WTC11 (cell line): Measurements from ENCODE around the gene RNF128. TPM values are rescaled to one million over a fixed set of nuclear protein-coding genes. Genes with fewer than 3 reads are reported as not detected.

Experiments used
- CREB1 ChIP-seq: sonication (generic); formaldehyde crosslinking; IDR thresholded peaks from 2 replicates; pipeline ENCODE4 v1.8.0; 2023; ENCODE audit warnings: mild to moderate bottlenecking, missing genetic modification reagents
- ELF4 ChIP-seq: sonication (generic); formaldehyde crosslinking; IDR thresholded peaks from 2 replicates; pipeline ENCODE4 v1.8.1; 2022; ENCODE audit warnings: low read depth, mild to moderate bottlenecking, moderate library complexity, missing genetic modification reagents
- EMX1 ChIP-seq: fragments of 250-450 bp; sonication (Bioruptor Pico); IDR thresholded peaks from 2 replicates; pipeline ENCODE4 v1.8.0; 2021; ENCODE audit warnings: mild to moderate bottlenecking
- FOXK1 ChIP-seq: sonication (generic); formaldehyde crosslinking; IDR thresholded peaks from 2 replicates; pipeline ENCODE4 v1.8.0; 2022; ENCODE audit warnings: mild to moderate bottlenecking, moderate library complexity, missing genetic modification reagents
- KAT7 ChIP-seq: sonication (generic); formaldehyde crosslinking; IDR thresholded peaks from 2 replicates; pipeline ENCODE4 v1.8.1; 2023; ENCODE audit warnings: missing genetic modification reagents, mild to moderate bottlenecking, borderline replicate concordance
- NR2C2 ChIP-seq: sonication (generic); formaldehyde crosslinking; IDR thresholded peaks from 2 replicates; pipeline ENCODE4 v1.8.0; 2022; ENCODE audit warnings: mild to moderate bottlenecking, missing genetic modification reagents
- NR3C1 ChIP-seq: sonication (generic); formaldehyde crosslinking; conservative IDR thresholded peaks from 2 replicates; pipeline ENCODE4 v1.8.1; 2023; ENCODE audit warnings: low read depth, mild to moderate bottlenecking, missing genetic modification reagents
- RELA ChIP-seq: sonication (generic); formaldehyde crosslinking; IDR thresholded peaks from 2 replicates; pipeline ENCODE4 v1.8.1; 2022; ENCODE audit warnings: missing genetic modification reagents, mild to moderate bottlenecking, borderline replicate concordance
- SMAD3 ChIP-seq: sonication (generic); formaldehyde crosslinking; IDR thresholded peaks from 2 replicates; pipeline ENCODE4 v1.8.0; 2022; ENCODE audit warnings: missing genetic modification reagents, mild to moderate bottlenecking, borderline replicate concordance
- SMAD4 ChIP-seq: sonication (generic); formaldehyde crosslinking; IDR thresholded peaks from 2 replicates; pipeline ENCODE4 v1.8.0; 2022; ENCODE audit warnings: mild to moderate bottlenecking, missing genetic modification reagents
- TEAD1 ChIP-seq: sonication (generic); formaldehyde crosslinking; IDR thresholded peaks from 2 replicates; pipeline ENCODE4 v1.8.0; 2022; ENCODE audit warnings: mild to moderate bottlenecking, missing genetic modification reagents
- ZBTB21 ChIP-seq: sonication (generic); formaldehyde crosslinking; IDR thresholded peaks from 2 replicates; pipeline ENCODE4 v1.8.1; 2023; ENCODE audit warnings: mild to moderate bottlenecking, missing genetic modification reagents, borderline replicate concordance
- ZNF423 ChIP-seq: fragments of 250-450 bp; sonication (Bioruptor Pico); IDR thresholded peaks from 2 replicates; pipeline ENCODE4 v2.1.2; 2022; ENCODE audit warnings: mild to moderate bottlenecking, moderate library complexity
- total RNA-seq: library from RNA; stranded (reverse); gene quantifications from 3 replicates; pipeline ENCODE4 v1.2.3, GENCODE V29; 2021
- TF ChIP-seq, protein P1 (sequence below): sonication (generic); formaldehyde crosslinking; IDR thresholded peaks from 2 replicates; pipeline ENCODE4 v1.8.0; 2023; ENCODE audit warnings: missing genetic modification reagents, mild to moderate bottlenecking, borderline replicate concordance
- TF ChIP-seq, protein P2 (sequence below): sonication (generic); formaldehyde crosslinking; IDR thresholded peaks from 2 replicates; pipeline ENCODE4 v1.8.1; 2023; ENCODE audit warnings: mild to moderate bottlenecking, moderate library complexity, missing genetic modification reagents
- TF ChIP-seq, protein P3 (sequence below): fragments of 250-450 bp; sonication (Bioruptor Pico); IDR thresholded peaks from 2 replicates; pipeline ENCODE4 v1.9.0; 2021; ENCODE audit warnings: mild to moderate bottlenecking
- TF ChIP-seq, protein P4 (sequence below): fragments of 250-450 bp; sonication (Bioruptor Pico); conservative IDR thresholded peaks from 2 replicates; pipeline ENCODE4 v1.9.0; 2021; ENCODE audit warnings: mild to moderate bottlenecking
- TF ChIP-seq, protein P5 (sequence below): sonication (generic); formaldehyde crosslinking; IDR thresholded peaks from 2 replicates; pipeline ENCODE4 v1.8.0; 2023; ENCODE audit warnings: missing genetic modification reagents
- TF ChIP-seq, protein P6 (sequence below): sonication (generic); formaldehyde crosslinking; IDR thresholded peaks from 2 replicates; pipeline ENCODE4 v1.8.0; 2022; ENCODE audit warnings: mild to moderate bottlenecking, missing genetic modification reagents
- TF ChIP-seq, protein P7 (sequence below): sonication (generic); formaldehyde crosslinking; conservative IDR thresholded peaks from 2 replicates; pipeline ENCODE4 v1.8.1; 2023; ENCODE audit warnings: mild to moderate bottlenecking, low read depth, missing genetic modification reagents, moderate library complexity

RNF128 gene
- total RNA-seq, 1 experiment from 2014 or later = 1.0 TPM

DNA sequence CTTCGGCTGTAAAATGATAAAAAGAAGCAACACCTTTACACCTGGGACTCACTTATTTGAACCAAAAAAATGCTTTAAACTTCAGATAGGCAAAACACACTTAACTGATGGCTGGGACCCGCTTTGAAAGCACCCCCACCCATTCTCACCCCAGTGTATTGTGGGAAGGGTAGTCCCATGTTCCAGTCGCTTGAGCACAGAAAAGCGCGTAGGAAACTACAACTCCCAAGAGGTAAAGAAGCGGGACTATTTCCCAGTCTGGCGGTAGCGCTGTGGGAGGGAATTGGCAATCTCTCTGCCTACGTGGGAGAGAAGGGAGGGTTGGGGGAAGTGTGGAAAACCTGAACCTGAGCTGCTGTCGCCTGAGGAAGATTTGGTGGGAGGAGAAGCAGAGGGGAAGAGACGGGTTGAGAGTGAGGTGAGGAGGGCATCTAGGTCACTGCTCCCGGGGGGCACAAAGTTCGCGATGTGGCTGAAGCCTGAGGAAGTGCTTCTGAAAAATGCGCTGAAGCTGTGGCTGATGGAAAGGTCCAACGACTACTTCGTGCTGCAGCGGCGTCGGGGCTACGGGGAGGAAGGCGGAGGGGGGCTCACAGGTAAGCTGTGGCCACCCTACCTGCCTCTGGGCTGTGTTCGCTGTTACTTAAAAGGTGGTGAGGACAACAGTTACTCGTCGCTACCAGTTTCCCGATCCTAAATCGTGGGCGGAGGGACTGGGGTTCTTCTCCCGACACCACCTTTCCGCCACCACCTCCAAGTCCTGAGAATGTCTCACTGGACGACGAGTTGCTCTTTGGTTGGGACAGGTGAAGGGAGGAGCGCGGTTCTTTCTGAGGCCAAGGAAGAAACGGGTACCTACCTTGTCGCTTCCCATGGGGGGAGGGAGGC is 76.1 kb downstream of the RNF128 start, which contains the start of gene TBC1D8B (continued):
- TF ChIP-seq, protein P1, sequence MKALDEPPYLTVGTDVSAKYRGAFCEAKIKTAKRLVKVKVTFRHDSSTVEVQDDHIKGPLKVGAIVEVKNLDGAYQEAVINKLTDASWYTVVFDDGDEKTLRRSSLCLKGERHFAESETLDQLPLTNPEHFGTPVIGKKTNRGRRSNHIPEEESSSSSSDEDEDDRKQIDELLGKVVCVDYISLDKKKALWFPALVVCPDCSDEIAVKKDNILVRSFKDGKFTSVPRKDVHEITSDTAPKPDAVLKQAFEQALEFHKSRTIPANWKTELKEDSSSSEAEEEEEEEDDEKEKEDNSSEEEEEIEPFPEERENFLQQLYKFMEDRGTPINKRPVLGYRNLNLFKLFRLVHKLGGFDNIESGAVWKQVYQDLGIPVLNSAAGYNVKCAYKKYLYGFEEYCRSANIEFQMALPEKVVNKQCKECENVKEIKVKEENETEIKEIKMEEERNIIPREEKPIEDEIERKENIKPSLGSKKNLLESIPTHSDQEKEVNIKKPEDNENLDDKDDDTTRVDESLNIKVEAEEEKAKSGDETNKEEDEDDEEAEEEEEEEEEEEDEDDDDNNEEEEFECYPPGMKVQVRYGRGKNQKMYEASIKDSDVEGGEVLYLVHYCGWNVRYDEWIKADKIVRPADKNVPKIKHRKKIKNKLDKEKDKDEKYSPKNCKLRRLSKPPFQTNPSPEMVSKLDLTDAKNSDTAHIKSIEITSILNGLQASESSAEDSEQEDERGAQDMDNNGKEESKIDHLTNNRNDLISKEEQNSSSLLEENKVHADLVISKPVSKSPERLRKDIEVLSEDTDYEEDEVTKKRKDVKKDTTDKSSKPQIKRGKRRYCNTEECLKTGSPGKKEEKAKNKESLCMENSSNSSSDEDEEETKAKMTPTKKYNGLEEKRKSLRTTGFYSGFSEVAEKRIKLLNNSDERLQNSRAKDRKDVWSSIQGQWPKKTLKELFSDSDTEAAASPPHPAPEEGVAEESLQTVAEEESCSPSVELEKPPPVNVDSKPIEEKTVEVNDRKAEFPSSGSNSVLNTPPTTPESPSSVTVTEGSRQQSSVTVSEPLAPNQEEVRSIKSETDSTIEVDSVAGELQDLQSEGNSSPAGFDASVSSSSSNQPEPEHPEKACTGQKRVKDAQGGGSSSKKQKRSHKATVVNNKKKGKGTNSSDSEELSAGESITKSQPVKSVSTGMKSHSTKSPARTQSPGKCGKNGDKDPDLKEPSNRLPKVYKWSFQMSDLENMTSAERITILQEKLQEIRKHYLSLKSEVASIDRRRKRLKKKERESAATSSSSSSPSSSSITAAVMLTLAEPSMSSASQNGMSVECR (CRISPR knock-in tag) = no peak
- TF ChIP-seq, protein P2, sequence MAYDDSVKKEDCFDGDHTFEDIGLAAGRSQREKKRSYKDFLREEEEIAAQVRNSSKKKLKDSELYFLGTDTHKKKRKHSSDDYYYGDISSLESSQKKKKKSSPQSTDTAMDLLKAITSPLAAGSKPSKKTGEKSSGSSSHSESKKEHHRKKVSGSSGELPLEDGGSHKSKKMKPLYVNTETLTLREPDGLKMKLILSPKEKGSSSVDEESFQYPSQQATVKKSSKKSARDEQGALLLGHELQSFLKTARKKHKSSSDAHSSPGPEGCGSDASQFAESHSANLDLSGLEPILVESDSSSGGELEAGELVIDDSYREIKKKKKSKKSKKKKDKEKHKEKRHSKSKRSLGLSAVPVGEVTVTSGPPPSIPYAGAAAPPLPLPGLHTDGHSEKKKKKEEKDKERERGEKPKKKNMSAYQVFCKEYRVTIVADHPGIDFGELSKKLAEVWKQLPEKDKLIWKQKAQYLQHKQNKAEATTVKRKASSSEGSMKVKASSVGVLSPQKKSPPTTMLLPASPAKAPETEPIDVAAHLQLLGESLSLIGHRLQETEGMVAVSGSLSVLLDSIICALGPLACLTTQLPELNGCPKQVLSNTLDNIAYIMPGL (CRISPR knock-in tag) = no peak
- TF ChIP-seq TEAD1 (CRISPR knock-in tag) = 0 out of 2 replicates have a peak, but pooled peaks have one; percentile 16
- 0 out of 2 replicates have a peak, but pooled peaks have one; percentile 15 for TF ChIP-seq FOXK1 (CRISPR knock-in tag)
- TF ChIP-seq, protein P3, sequence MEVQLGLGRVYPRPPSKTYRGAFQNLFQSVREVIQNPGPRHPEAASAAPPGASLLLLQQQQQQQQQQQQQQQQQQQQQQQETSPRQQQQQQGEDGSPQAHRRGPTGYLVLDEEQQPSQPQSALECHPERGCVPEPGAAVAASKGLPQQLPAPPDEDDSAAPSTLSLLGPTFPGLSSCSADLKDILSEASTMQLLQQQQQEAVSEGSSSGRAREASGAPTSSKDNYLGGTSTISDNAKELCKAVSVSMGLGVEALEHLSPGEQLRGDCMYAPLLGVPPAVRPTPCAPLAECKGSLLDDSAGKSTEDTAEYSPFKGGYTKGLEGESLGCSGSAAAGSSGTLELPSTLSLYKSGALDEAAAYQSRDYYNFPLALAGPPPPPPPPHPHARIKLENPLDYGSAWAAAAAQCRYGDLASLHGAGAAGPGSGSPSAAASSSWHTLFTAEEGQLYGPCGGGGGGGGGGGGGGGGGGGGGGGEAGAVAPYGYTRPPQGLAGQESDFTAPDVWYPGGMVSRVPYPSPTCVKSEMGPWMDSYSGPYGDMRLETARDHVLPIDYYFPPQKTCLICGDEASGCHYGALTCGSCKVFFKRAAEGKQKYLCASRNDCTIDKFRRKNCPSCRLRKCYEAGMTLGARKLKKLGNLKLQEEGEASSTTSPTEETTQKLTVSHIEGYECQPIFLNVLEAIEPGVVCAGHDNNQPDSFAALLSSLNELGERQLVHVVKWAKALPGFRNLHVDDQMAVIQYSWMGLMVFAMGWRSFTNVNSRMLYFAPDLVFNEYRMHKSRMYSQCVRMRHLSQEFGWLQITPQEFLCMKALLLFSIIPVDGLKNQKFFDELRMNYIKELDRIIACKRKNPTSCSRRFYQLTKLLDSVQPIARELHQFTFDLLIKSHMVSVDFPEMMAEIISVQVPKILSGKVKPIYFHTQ = no peak
- TF ChIP-seq, protein P4, sequence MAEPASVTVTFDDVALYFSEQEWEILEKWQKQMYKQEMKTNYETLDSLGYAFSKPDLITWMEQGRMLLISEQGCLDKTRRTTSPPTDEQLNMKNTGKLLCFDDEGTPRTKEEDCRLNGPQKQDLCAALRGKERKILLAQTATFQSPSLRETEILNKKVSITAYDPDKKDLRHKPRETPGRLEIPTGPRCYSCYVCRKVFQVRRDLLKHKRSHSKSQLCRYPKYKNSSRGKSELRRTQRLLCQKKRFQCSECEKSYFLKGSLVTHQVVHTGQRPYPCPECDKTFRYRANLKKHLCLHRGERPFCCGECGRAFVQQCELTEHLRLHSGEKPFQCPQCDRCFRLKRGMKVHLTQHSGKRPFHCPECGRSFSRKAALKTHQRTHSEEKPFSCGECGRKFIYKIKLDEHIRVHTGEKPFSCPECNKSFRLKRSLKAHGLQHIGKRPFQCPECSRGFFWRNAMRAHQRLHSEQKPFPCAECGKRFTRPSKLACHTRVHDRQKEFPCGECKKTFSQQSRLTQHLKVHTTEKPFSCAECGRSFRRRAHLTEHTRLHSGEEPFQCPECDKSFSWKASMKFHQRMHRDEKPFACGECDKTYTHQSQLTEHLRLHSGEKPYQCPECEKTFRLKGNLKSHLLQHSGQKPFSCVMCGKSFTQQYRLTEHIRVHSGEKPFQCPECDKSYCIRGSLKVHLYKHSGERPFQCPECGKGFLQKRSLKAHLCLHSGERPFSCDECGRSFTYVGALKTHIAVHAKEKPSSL (CRISPR knock-in tag) = no peak
- no peak for TF ChIP-seq NR2C2 (CRISPR knock-in tag)
- TF ChIP-seq, protein P5, sequence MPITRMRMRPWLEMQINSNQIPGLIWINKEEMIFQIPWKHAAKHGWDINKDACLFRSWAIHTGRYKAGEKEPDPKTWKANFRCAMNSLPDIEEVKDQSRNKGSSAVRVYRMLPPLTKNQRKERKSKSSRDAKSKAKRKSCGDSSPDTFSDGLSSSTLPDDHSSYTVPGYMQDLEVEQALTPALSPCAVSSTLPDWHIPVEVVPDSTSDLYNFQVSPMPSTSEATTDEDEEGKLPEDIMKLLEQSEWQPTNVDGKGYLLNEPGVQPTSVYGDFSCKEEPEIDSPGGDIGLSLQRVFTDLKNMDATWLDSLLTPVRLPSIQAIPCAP (CRISPR knock-in tag) = no peak
- TF ChIP-seq ZNF423 = no peak
- no peak for TF ChIP-seq CREB1 (CRISPR knock-in tag)
- TF ChIP-seq, protein P6, sequence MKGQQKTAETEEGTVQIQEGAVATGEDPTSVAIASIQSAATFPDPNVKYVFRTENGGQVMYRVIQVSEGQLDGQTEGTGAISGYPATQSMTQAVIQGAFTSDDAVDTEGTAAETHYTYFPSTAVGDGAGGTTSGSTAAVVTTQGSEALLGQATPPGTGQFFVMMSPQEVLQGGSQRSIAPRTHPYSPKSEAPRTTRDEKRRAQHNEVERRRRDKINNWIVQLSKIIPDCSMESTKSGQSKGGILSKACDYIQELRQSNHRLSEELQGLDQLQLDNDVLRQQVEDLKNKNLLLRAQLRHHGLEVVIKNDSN (CRISPR knock-in tag) = no peak
- no peak for TF ChIP-seq SMAD4 (CRISPR knock-in tag)
- TF ChIP-seq, protein P7, sequence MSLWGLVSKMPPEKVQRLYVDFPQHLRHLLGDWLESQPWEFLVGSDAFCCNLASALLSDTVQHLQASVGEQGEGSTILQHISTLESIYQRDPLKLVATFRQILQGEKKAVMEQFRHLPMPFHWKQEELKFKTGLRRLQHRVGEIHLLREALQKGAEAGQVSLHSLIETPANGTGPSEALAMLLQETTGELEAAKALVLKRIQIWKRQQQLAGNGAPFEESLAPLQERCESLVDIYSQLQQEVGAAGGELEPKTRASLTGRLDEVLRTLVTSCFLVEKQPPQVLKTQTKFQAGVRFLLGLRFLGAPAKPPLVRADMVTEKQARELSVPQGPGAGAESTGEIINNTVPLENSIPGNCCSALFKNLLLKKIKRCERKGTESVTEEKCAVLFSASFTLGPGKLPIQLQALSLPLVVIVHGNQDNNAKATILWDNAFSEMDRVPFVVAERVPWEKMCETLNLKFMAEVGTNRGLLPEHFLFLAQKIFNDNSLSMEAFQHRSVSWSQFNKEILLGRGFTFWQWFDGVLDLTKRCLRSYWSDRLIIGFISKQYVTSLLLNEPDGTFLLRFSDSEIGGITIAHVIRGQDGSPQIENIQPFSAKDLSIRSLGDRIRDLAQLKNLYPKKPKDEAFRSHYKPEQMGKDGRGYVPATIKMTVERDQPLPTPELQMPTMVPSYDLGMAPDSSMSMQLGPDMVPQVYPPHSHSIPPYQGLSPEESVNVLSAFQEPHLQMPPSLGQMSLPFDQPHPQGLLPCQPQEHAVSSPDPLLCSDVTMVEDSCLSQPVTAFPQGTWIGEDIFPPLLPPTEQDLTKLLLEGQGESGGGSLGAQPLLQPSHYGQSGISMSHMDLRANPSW (CRISPR knock-in tag) = no peak
- TF ChIP-seq ZBTB21 (CRISPR knock-in tag) = no peak
- TF ChIP-seq KAT7 (CRISPR knock-in tag) = no peak
- TF ChIP-seq RELA (CRISPR knock-in tag) = no peak
- TF ChIP-seq NR3C1 (CRISPR knock-in tag) = no peak
- no peak for TF ChIP-seq SMAD3 (CRISPR knock-in tag)
- TF ChIP-seq ELF4 = no peak
- no peak for TF ChIP-seq EMX1 (CRISPR knock-in tag)
